Muscle layer of duodenum (tissue), 2 donors: Measurements from ENCODE around the gene DCC.

Experiments
- H3K27ac ChIP-seq: one replicate; pipeline ENCODE4 v1.7.0; 2013; ENCODE audit warnings: mild to moderate bottlenecking, low read length
- H3K27me3 ChIP-seq: one replicate; pipeline ENCODE4 v1.7.0; 2013; ENCODE audit warnings: low read depth, mild to moderate bottlenecking, control low read depth, low read length
- H3K36me3 ChIP-seq, 2 donors: one replicate each; pipeline ENCODE4 v1.7.0; 2013; ENCODE audit warnings: low read length in 2 of 2, control low read depth in 1 of 2, mild to moderate bottlenecking in 1 of 2; ENCODE audit not compliant: insufficient read depth in 2 of 2, control insufficient read depth in 1 of 2
- H3K4me1 ChIP-seq, 2 donors: one replicate each; pipeline ENCODE4 v1.7.0; 2013; ENCODE audit warnings: low read length in 2 of 2, mild to moderate bottlenecking in 2 of 2, control low read depth in 1 of 2, moderate library complexity in 1 of 2; ENCODE audit not compliant: insufficient read depth in 2 of 2, control insufficient read depth in 1 of 2
- H3K4me3 ChIP-seq, 2 donors: one replicate each; pipeline ENCODE4 v1.7.0; 2013; ENCODE audit warnings: low read length in 2 of 2, low read depth in 1 of 2, mild to moderate bottlenecking in 1 of 2
- H3K9me3 ChIP-seq, 2 donors: one replicate each; pipeline ENCODE4 v1.7.0; 2013; ENCODE audit warnings: low read length in 2 of 2, control low read depth in 1 of 2, mild to moderate bottlenecking in 1 of 2; ENCODE audit not compliant: control insufficient read depth in 1 of 2
- donor health status: healthy.

DCC gene

DNA sequence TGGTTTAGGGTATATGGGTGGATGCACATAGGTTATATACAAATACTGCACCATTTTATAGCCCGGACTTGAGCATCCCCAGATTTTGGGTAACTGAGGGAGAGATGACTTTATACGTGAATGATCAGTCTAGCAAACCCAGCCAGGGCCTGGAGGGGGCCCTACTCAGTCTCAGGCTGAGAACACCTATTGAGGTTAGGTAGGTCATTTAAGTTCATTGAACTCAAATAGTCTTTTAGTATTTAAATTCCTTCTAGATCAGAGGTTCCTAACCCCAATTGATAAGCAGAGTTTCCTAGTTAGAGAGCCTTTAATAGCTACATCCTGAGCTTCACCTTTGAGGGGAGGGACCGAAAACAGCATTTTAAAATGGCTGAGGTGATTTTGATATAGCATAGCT, 487.0 kb downstream of the DCC start:
- H3K27ac ChIP-seq, result no peak overlapping the region
- H3K27me3 ChIP-seq, result no peaks in the 10 kb centered on the region
- no peaks in the 10 kb centered on the region for H3K36me3 ChIP-seq
- H3K4me3 ChIP-seq, result no peak overlapping the region
- peaks cover 0 to 18% of the 10 kb centered on the region in 2 donors for H3K4me1 ChIP-seq
- no peaks in the 10 kb centered on the region for H3K9me3 ChIP-seq

- Histone ChIP-seq H3K4me1 (no peaks in the 10 kb centered on the region), H3K27ac (no peak overlapping the region), H3K36me3 (no peaks in the 10 kb centered on the region)
These were observed 489.3 kb downstream of the DCC start for GRCh38 chr18:52829320-52829719.

GRCh38 chr18:52829876-52830405, 489.9 kb downstream of the DCC start:
- Histone ChIP-seq H3K27ac (no peak overlapping the region), H3K36me3 (no peaks in the 10 kb centered on the region), H3K4me3 (no peak overlapping the region), H3K27me3 (no peaks in the 10 kb centered on the region), H3K4me1 (no peaks in the 10 kb centered on the region), H3K9me3 (no peaks in the 10 kb centered on the region)

More at GRCh38 chr18:52829320-52829719, 489.3 kb downstream of the DCC start:
- Histone ChIP-seq H3K27me3 (no peaks in the 10 kb centered on the region), H3K4me3 (no peak overlapping the region), H3K9me3 (no peaks in the 10 kb centered on the region)

GRCh38 chr18:52844323-52844722, 504.3 kb downstream of the DCC start:
- Histone ChIP-seq H3K4me3 (no peak overlapping the region), H3K9me3 (peaks cover 0 to 2% of the 10 kb centered on the region in 2 donors), H3K27me3 (no peaks in the 10 kb centered on the region), H3K4me1 (no peaks in the 10 kb centered on the region), H3K27ac (no peak overlapping the region), H3K36me3 (no peaks in the 10 kb centered on the region)

- no peaks in the 10 kb centered on the region for H3K36me3 ChIP-seq
- no peak overlapping the region for H3K27ac ChIP-seq
- H3K9me3 ChIP-seq, result no peaks in the 10 kb centered on the region
- no peaks in the 10 kb centered on the region for H3K4me1 ChIP-seq
- no peaks in the 10 kb centered on the region for H3K27me3 ChIP-seq
- no peak overlapping the region for H3K4me3 ChIP-seq
These were observed 505.0 kb downstream of the DCC start for GRCh38 chr18:52845036-52845435.

- no peaks in the 10 kb centered on the region for H3K9me3 ChIP-seq
- H3K27me3 ChIP-seq, result no peaks in the 10 kb centered on the region
- H3K4me3 ChIP-seq, result no peak overlapping the region
- H3K27ac ChIP-seq, result no peak overlapping the region
- no peaks in the 10 kb centered on the region for H3K36me3 ChIP-seq
- no peaks in the 10 kb centered on the region for H3K4me1 ChIP-seq
These were observed 510.1 kb downstream of the DCC start for GRCh38 chr18:52850031-52850560.

GRCh38 chr18:52861558-52861957, 521.6 kb downstream of the DCC start:
- H3K27me3 ChIP-seq, result no peaks in the 10 kb centered on the region
- H3K4me3 ChIP-seq, result no peak overlapping the region
- no peaks in the 10 kb centered on the region for H3K9me3 ChIP-seq
- no peaks in the 10 kb centered on the region for H3K36me3 ChIP-seq
- H3K27ac ChIP-seq, result no peak overlapping the region
- H3K4me1 ChIP-seq, result no peaks in the 10 kb centered on the region

DNA sequence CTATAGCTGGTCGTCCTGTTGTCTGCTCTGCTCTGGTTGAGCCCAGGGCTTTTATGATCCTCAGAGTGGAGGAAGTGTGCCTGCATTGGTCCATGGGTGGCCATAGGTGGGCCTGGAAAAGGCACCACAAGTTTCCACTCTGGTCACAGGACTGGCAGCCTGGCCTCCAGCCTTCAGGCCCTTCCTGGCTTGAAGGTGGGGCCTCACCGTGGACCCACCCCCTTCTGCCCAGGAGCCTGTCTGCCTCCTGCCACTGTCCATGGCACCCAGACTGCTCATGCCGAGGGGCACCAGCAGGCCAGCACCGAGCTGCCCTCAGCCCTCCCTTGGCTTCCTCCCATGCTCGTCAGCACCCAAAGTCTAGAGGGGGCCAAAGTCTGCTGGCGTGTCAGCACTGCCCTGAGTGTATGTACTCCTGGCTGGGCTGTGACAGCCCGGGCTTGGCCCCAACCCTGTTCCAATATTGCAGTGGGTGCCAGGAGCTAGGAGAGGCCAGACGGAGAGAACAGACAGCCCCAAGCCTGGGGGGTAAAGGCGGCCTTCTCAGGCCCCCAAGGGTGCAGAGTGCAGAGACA, 529.4 kb downstream of the DCC start:
- Histone ChIP-seq H3K27ac (no peak overlapping the region), H3K9me3 (no peaks in the 10 kb centered on the region), H3K27me3 (no peaks in the 10 kb centered on the region), H3K36me3 (no peaks in the 10 kb centered on the region), H3K4me3 (no peak overlapping the region), H3K4me1 (no peaks in the 10 kb centered on the region)

GRCh38 chr18:52869942-52870907, 530.2 kb downstream of the DCC start:
- Histone ChIP-seq H3K36me3 (no peaks in the 10 kb centered on the region), H3K9me3 (no peaks in the 10 kb centered on the region), H3K4me3 (no peak overlapping the region), H3K27me3 (no peaks in the 10 kb centered on the region), H3K27ac (no peak overlapping the region), H3K4me1 (no peaks in the 10 kb centered on the region)

GRCh38 chr18:52874774-52875173, 534.8 kb downstream of the DCC start:
- Histone ChIP-seq H3K27me3 (no peaks in the 10 kb centered on the region), H3K9me3 (no peaks in the 10 kb centered on the region), H3K27ac (no peak overlapping the region), H3K36me3 (no peaks in the 10 kb centered on the region), H3K4me3 (no peak overlapping the region), H3K4me1 (no peaks in the 10 kb centered on the region)

DNA sequence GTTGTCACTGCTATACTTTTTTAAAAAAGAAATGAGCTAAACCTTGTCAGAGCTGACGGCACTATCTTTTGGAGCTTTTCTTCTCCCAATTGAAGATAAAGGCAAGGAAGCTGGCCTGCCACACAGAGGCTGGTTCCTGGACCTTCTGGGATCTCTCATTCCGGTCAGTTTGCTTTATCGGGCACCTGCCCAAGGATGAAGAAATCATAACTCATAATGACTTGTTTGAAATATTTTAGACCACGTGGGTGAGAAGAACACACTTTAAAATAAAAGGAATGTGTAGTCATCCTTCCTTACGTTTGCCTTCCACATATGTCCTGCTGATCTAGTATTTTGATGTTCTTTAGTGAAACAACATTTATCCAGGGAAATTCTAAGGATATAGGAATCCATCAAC, 535.7 kb downstream of the DCC start:
- Histone ChIP-seq H3K27me3 (no peaks in the 10 kb centered on the region), H3K9me3 (peaks cover 0 to 3% of the 10 kb centered on the region in 2 donors), H3K27ac (no peak overlapping the region), H3K36me3 (no peaks in the 10 kb centered on the region), H3K4me3 (no peak overlapping the region), H3K4me1 (no peaks in the 10 kb centered on the region)
